DND-41 (cell line): ENCODE measurements around the gene TMEM258.

ENCODE experiments used
- CTCF ChIP-seq: IDR thresholded peaks from 2 replicates; pipeline ENCODE4 v1.5.1; 2012; ENCODE audit warnings: borderline replicate concordance, low read length, moderate library complexity, mild to moderate bottlenecking; ENCODE audit not compliant: poor library complexity, severe bottlenecking; ENCODE audit errors: extremely low read depth
- EZH2 ChIP-seq: IDR thresholded peaks from 3 replicates; pipeline ENCODE4 v1.6.1; 2012; ENCODE audit warnings: borderline replicate concordance, low read depth, mild to moderate bottlenecking, moderate library complexity, low read length, inconsistent platforms; ENCODE audit not compliant: severe bottlenecking

GRCh38 chr11:61814958-61815789 lies 22.8 kb upstream of the TMEM258 start:
- no peak for TF ChIP-seq CTCF
- TF ChIP-seq EZH2 = no peak
